Activated CD4-positive, alpha-beta T cell treated with anti-CD3 and anti-CD28 coated beads, Interleukin-10, Interleukin-2, amounts not matched to agents 100 ng/mL and 50 ng/mL, durations not matched to agents 16 hours and 8 hours (primary cell): ENCODE data around the gene STAT3.
"Not testable (repeated sequence)": the region's sequence is repeated elsewhere in the genome, so short reads cannot be mapped to it uniquely, and the experiment has no call there.

Source experiments
- DNase-seq: peaks from one replicate; pipeline ENCODE4 v3.0.0-alpha.2; 2020

Gene STAT3

GRCh38 chr17:42346481-42346880 lies 41.8 kb downstream of the STAT3 start:
- no peak for DNase-seq

- no peak for DNase-seq
Observed at GRCh38 chr17:42345396-42346073, 42.7 kb downstream of the STAT3 start.

GRCh38 chr17:42342242-42343008 lies 45.8 kb downstream of the STAT3 start:
- DNase-seq = peak; percentile 84

GRCh38 chr17:42341568-42341967 lies 46.7 kb downstream of the STAT3 start:
- no peak for DNase-seq

- DNase-seq = peak; percentile 70
Observed at GRCh38 chr17:42340691-42341127, 47.5 kb downstream of the STAT3 start.

- DNase-seq = no peak
Observed at GRCh38 chr17:42339221-42339620, 49.0 kb downstream of the STAT3 start.

- DNase-seq = no peak
Observed at GRCh38 chr17:42338427-42338985, 49.7 kb downstream of the STAT3 start.

- DNase-seq = peak; percentile 95
Observed at GRCh38 chr17:42337442-42337841, 50.8 kb downstream of the STAT3 start.

- DNase-seq = no peak
Observed at GRCh38 chr17:42334677-42335076, 53.6 kb downstream of the STAT3 start.

- peak; percentile 41 for DNase-seq
Observed at GRCh38 chr17:42333053-42333452, 55.2 kb downstream of the STAT3 start.

- no peak for DNase-seq
Observed at GRCh38 chr17:42329025-42329976, 58.9 kb downstream of the STAT3 start.

GRCh38 chr17:42325026-42325425 lies 63.2 kb downstream of the STAT3 start:
- DNase-seq = no peak

- DNase-seq = no peak
Observed at GRCh38 chr17:42323268-42323773, 64.9 kb downstream of the STAT3 start.

GRCh38 chr17:42322382-42323267 lies 65.6 kb downstream of the STAT3 start:
- peak; percentile 93 for DNase-seq

- DNase-seq = no peak
Observed at GRCh38 chr17:42321555-42321954, 66.7 kb downstream of the STAT3 start.

GRCh38 chr17:42317967-42318366 lies 70.3 kb downstream of the STAT3 start:
- not testable (repeated sequence) for DNase-seq

- no peak for DNase-seq
Observed at GRCh38 chr17:42317266-42317845, 70.9 kb downstream of the STAT3 start.

- DNase-seq = no peak
Observed at GRCh38 chr17:42316755-42317154, 71.5 kb downstream of the STAT3 start.

GRCh38 chr17:42315402-42316156 lies 72.7 kb downstream of the STAT3 start:
- DNase-seq = no peak
